Esophagus muscularis mucosa (tissue), 3 donors: ENCODE measurements around the gene TMEM134.

Experiments
- EP300 ChIP-seq: sonication (generic); formaldehyde crosslinking; IDR thresholded peaks from one replicate; pipeline ENCODE4 v1.6.1; 2017; ENCODE audit warnings: antibody characterized with exemption
- TF ChIP-seq, protein P1 (sequence below), 3 experiments: fragments of 200-600 bp in 2 of 3; fragments of 450-650 bp in 1 of 3; sonication (generic) in 2 of 3; IDR thresholded peaks; one replicate each; pipeline ENCODE4 v1.5.1; 2017 to 2019; ENCODE audit warnings: antibody characterized with exemption in 3 of 3, mild to moderate bottlenecking in 2 of 3, moderate library complexity in 1 of 3

DNA sequence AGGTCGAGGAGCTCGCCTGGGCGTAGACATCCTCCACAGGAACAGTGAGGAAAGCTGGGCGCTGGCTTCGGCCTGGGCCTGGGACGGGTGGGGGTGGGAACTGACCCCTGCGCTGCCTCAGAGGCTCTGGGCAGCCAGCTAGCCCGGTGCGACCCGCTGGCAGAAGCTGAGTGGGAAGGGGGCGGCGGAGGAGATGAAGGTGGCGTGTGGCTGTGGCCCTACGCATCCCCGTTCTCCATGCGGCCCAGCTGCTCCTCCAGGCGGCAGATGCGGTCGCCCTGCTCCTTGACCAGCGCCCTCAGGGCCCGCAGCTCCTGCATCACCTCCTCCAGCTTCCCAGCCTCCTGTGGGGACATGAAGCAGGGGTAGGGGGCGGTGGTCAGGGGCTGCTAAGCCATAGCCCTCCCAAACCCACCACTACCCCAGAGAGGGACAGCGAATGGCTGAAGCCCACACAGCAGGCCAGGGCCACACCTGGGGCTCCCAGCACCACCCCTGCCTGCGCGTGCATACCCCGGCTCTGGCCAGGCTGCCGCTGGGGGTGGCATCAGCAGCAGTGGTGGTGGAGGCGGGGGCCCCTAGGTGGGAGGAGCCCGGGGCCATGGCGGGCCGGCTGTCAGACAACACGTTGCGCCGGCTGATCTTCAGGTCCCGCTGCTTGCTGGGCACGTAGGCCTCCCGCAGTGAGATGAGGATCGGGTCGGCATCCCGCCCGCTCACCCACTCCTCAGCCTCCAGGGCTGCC is 30.7 kb downstream of the TMEM134 start:
- no peak for TF ChIP-seq EP300
- TF ChIP-seq, protein P1, sequence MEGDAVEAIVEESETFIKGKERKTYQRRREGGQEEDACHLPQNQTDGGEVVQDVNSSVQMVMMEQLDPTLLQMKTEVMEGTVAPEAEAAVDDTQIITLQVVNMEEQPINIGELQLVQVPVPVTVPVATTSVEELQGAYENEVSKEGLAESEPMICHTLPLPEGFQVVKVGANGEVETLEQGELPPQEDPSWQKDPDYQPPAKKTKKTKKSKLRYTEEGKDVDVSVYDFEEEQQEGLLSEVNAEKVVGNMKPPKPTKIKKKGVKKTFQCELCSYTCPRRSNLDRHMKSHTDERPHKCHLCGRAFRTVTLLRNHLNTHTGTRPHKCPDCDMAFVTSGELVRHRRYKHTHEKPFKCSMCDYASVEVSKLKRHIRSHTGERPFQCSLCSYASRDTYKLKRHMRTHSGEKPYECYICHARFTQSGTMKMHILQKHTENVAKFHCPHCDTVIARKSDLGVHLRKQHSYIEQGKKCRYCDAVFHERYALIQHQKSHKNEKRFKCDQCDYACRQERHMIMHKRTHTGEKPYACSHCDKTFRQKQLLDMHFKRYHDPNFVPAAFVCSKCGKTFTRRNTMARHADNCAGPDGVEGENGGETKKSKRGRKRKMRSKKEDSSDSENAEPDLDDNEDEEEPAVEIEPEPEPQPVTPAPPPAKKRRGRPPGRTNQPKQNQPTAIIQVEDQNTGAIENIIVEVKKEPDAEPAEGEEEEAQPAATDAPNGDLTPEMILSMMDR (IDR thresholded peaks at IDR 0.05): no peak
